Measurements from ENCODE around the gene PRKAR1B.

DNA sequence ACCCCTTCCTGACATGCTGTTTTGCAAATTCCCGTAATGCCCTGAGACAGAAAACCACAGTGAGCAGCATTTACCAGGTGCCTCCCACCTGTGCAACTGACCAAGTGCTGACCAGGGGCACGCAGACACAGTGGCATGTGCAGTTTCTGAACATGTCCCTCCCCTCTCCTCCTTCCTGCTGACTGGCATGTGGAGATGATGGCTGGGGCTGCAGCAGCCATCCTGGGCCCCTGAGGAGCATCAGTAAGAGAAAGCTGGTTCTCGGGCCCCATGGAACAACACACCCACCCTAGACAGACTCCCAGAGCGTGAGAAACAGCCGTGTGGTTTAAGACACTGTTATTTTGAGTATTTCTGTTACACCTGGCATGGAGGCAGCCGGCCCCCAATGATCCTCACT, 141.2 kb downstream of the PRKAR1B start:
- TF ChIP-seq GATA3 (IDR thresholded peaks at IDR 0.05; ENCODE audit: low read depth, low read length) (no peak), GATA2 (IDR thresholded peaks at IDR 0.05; ENCODE audit: low read depth, low read length) (no peak)

Measured in SH-SY5Y (cell line).